IPS-18a (cell line): ENCODE results near the gene DEPDC5.
A peak's percentile ranks its signal among the peaks of the same experiment; 100 is the strongest.

Source experiments
- H3K27ac ChIP-seq: one replicate; pipeline ENCODE4 v1.5.1; 2013; ENCODE audit warnings: low read length
- H3K27me3 ChIP-seq: one replicate; pipeline ENCODE4 v1.6.1; 2013; ENCODE audit warnings: mild to moderate bottlenecking, low read length; ENCODE audit not compliant: control insufficient read depth, insufficient read depth
- H3K36me3 ChIP-seq: one replicate; pipeline ENCODE4 v1.6.1; 2013; ENCODE audit warnings: low read depth, low read length; ENCODE audit not compliant: control insufficient read depth
- H3K4me1 ChIP-seq: one replicate; pipeline ENCODE4 v1.6.1; 2013; ENCODE audit warnings: low read depth, low read length; ENCODE audit not compliant: control insufficient read depth
- H3K4me3 ChIP-seq: one replicate; pipeline ENCODE4 v1.5.1; 2013; ENCODE audit warnings: low read length
- H3K9ac ChIP-seq: one replicate; pipeline ENCODE4 v1.6.1; 2013; ENCODE audit warnings: mild to moderate bottlenecking, low read length, moderate library complexity
- H3K9me3 ChIP-seq: one replicate; pipeline ENCODE4 v1.6.1; 2013; ENCODE audit warnings: low read depth, low read length; ENCODE audit not compliant: control insufficient read depth

The DEPDC5 gene

DNA sequence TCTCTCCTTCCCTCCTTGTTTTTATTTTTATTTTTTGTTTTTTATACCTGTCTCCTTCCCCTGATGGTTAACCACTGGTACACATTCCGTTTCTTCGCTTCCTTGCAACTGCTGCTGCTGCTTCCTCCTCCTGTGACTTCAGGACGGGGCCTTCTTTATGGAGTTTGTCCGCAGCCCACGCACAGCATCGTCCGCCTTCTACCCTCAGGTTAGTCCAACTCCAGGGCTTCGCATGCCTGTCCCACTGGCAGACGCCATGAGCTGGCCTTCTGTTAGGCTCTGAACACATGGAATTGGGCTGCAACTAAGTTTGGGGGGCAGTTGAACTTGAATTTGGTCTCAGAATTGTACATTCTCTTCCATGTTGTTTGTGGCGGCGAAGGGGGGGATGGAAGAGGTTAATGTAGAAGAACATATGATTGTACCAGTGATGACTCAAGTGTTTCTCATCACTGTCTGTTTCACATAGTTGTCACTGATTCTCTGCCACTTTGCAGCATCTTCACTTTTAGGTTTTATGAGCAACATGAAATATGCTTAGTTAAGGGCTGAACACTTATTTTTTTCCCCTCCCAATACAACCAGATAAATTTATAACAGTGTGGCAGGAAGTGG is 107.5 kb downstream of the DEPDC5 start:
- H3K9me3 ChIP-seq, result no peaks in the 10 kb centered on the region
- H3K27ac ChIP-seq, result no peak overlapping the region
- no peaks in the 10 kb centered on the region for H3K27me3 ChIP-seq
- no peak overlapping the region for H3K4me3 ChIP-seq
- peaks cover 5% of the 10 kb centered on the region for H3K4me1 ChIP-seq
- no peak overlapping the region for H3K9ac ChIP-seq
- no peaks in the 10 kb centered on the region for H3K36me3 ChIP-seq

GRCh38 chr22:31866918-31867317 is 113.1 kb downstream of the DEPDC5 start:
- Histone ChIP-seq H3K27me3 (no peaks in the 10 kb centered on the region), H3K9me3 (no peaks in the 10 kb centered on the region), H3K9ac (no peak overlapping the region), H3K4me3 (no peak overlapping the region), H3K27ac (no peak overlapping the region), H3K4me1 (peaks cover 15% of the 10 kb centered on the region), H3K36me3 (peaks cover 5% of the 10 kb centered on the region)

DNA sequence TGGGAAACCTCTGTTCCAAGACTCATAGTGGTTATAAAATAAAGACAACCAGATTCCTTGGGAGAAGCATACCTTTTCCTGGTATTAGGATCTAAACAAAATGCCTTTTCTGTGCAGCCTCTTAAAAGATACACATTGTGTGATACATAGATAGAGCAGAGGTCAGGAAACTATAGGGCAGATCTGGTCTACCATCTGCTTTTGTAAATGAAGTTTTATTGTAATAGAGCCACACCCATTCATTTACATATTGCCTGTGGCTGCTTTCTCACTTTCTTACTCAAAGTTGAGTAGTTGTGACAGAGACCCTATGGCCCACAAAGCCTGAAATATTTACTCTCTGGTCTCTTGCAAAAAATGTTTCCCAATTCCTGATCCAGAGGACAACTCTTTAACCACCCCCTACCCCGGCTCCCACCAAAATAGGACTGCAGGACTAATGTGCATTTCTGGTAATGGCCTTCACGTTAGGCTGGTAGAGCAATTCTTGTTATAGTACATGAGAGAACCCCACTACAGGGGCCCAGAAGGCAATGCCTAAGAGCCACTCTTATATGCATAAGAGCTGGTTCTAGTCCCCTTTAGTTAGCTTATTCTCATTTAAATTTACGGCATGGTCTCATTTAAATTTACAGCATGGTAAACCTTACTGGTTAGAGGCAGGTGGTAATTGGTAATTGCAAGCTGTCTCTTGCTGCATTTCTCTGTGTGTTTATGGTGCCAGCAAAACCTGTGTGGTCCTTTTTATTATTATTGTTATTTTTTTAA is 113.8 kb downstream of the DEPDC5 start:
- H3K27ac ChIP-seq, result no peak overlapping the region
- peaks cover 15% of the 10 kb centered on the region for H3K4me1 ChIP-seq
- H3K9me3 ChIP-seq, result no peaks in the 10 kb centered on the region
- no peaks in the 10 kb centered on the region for H3K27me3 ChIP-seq
- H3K36me3 ChIP-seq, result peaks cover 5% of the 10 kb centered on the region
- H3K4me3 ChIP-seq, result peak overlapping the region; percentile 0
- H3K9ac ChIP-seq, result no peak overlapping the region

DNA sequence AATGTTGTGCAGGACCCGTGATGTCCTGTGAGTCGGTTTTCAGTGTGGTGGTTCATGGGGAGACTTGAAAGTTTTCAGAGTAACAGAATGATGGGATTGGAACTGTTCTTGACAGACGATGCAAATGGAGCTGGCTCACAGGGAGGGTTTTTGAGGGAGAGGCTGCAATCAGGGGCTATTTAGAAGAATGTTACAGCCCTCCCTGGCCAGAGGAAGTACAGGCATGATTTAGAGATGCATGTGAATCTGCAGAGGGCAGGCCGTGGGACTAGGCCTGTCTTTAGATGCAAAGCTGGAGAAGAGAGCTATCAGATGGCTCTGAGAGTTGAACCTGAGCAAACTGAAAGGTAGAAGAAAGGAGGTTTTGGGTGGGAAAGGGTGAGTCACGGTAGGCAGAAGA is 115.9 kb downstream of the DEPDC5 start:
- H3K4me1 ChIP-seq, result peaks cover 15% of the 10 kb centered on the region
- peaks cover 5% of the 10 kb centered on the region for H3K36me3 ChIP-seq
- H3K9ac ChIP-seq, result no peak overlapping the region
- H3K27ac ChIP-seq, result no peak overlapping the region
- H3K27me3 ChIP-seq, result no peaks in the 10 kb centered on the region
- H3K4me3 ChIP-seq, result no peak overlapping the region
- no peaks in the 10 kb centered on the region for H3K9me3 ChIP-seq

DNA sequence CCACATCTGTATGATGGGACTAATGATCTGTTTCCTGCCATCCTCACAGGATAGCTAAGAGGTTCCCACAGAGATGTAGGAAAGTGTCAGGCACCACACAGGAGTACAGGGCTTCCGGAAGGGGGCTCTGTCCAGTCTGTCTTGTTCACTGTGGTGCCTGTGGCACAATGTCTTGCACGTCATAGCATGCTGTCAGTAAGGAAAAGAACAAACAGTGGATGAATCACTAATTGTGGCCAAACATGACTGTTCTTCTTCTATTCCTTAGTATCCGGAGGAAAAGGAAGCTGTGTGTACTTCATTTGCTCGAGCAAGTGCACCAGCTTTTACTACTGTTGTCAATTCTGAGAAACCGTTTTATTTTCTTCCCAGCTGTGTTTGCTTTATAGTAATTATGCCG is 117.1 kb downstream of the DEPDC5 start:
- no peaks in the 10 kb centered on the region for H3K9me3 ChIP-seq
- peaks cover 15% of the 10 kb centered on the region for H3K4me1 ChIP-seq
- H3K36me3 ChIP-seq, result peaks cover 5% of the 10 kb centered on the region
- H3K9ac ChIP-seq, result no peak overlapping the region
- H3K27me3 ChIP-seq, result no peaks in the 10 kb centered on the region
- H3K27ac ChIP-seq, result no peak overlapping the region
- no peak overlapping the region for H3K4me3 ChIP-seq

DNA sequence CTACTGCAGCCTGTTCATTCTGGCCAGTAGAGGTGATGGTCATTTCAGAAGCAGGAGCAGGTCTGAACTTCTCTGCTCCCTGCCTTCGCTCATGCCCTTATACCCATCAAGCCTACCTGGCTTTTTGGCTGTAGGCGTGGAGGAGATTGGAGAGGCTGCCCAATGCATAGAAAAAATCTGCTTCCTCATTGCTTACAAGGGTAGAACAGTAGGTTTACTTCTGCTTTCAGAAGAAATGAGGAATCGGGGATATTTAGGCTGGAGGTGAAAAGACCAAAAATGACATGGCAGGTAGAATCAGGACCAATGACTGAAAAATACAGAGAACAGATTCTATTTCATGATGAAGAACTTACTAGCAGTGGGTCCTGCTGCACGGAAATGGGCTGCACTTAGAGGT is 117.7 kb downstream of the DEPDC5 start:
- H3K9me3 ChIP-seq, result no peaks in the 10 kb centered on the region
- no peak overlapping the region for H3K4me3 ChIP-seq
- H3K9ac ChIP-seq, result no peak overlapping the region

DNA sequence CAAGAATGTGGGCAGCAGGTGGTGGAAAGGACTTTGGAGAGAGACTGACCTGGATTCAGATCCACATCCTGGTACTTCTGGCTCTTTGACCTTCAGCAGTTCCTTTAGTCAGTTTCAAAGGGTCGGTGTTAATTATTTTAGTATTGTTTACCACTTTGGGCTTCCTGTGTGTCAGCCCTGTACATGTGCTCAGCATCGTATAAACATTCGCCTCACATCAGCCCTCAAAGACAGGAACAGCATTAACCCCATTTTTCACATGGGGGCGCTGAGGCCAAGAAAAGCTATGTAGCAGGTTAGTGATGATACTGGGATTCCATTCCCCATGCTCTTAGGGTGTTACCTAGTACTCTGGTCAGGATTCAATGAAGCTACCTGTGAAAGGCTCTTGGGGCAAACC is 118.4 kb downstream of the DEPDC5 start:
- peaks cover 9% of the 10 kb centered on the region for H3K36me3 ChIP-seq
- H3K4me3 ChIP-seq, result no peak overlapping the region
- no peak overlapping the region for H3K27ac ChIP-seq
- H3K27me3 ChIP-seq, result no peaks in the 10 kb centered on the region
- H3K9me3 ChIP-seq, result no peaks in the 10 kb centered on the region
- H3K4me1 ChIP-seq, result peaks cover 10% of the 10 kb centered on the region
- no peak overlapping the region for H3K9ac ChIP-seq

More for the DNA sequence above, 117.7 kb downstream of the DEPDC5 start:
- no peak overlapping the region for H3K27ac ChIP-seq
- peaks cover 15% of the 10 kb centered on the region for H3K4me1 ChIP-seq
- H3K27me3 ChIP-seq, result no peaks in the 10 kb centered on the region
- H3K36me3 ChIP-seq, result peaks cover 9% of the 10 kb centered on the region

- Histone ChIP-seq H3K9ac (no peak overlapping the region), H3K4me1 (no peaks in the 10 kb centered on the region), H3K36me3 (peaks cover 11% of the 10 kb centered on the region), H3K9me3 (no peaks in the 10 kb centered on the region), H3K4me3 (no peak overlapping the region), H3K27ac (no peak overlapping the region), H3K27me3 (no peaks in the 10 kb centered on the region)
Observed at GRCh38 chr22:31874821-31875220, 121.0 kb downstream of the DEPDC5 start.

DNA sequence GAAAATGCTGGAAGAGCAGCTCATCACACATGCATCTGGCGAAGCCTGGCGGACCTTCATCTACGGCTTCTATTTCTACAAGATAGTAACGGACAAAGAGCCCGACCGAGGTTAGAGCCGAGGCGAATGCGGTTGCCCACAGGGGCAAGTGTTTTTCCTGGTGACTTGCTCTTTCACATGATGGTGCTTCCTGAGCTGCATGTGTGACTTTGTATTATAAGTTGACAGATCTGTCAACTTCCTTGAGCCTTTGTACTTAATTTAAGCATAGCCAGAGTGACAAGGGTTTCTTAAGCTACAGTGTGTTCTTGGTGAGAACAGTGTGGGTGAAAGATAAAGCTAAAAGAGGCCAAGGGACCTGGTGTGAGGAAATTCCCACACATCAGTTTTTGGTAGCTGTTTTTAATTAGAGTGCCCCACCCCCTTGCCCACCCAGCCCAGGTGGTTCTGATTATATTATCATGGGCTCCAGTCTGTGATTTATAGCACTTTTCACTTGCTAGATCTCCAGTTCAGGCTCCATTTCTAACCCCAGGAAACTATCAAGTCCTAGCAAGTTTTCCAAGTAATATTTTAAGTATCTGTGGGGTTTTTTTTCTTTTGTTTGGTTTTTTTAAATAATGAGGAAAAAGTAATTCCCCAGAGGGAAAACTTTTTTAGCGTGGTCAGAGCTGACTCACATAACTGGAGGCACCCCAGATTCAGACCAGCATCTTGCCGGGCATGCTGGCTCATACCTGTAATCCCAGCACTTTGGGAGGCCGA is 122.5 kb downstream of the DEPDC5 start:
- no peak overlapping the region for H3K4me3 ChIP-seq
- no peak overlapping the region for H3K9ac ChIP-seq
- no peaks in the 10 kb centered on the region for H3K27me3 ChIP-seq
- H3K4me1 ChIP-seq, result no peaks in the 10 kb centered on the region
- no peak overlapping the region for H3K27ac ChIP-seq
- H3K36me3 ChIP-seq, result peaks cover 12% of the 10 kb centered on the region
- H3K9me3 ChIP-seq, result no peaks in the 10 kb centered on the region

DNA sequence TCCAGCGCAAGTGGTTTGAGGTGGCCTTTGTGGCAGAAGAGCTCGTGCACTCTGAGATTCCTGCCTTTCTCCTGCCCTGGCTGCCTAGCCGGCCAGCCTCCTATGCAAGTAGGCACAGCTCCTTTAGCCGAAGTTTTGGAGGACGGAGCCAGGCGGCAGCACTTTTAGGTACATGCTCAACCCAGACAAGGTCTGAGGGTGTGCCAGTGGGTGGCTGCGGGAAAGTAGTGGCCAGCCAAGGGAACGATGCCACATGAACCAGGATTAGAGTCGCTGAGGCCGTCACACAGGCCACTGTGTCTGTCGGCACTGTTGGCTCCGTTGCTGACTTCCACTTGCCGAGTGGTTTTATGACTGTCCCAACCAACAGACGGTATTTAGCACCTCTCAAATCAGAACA is 125.8 kb downstream of the DEPDC5 start:
- peaks cover 12% of the 10 kb centered on the region for H3K36me3 ChIP-seq
- no peak overlapping the region for H3K9ac ChIP-seq
- H3K4me1 ChIP-seq, result no peaks in the 10 kb centered on the region

DNA sequence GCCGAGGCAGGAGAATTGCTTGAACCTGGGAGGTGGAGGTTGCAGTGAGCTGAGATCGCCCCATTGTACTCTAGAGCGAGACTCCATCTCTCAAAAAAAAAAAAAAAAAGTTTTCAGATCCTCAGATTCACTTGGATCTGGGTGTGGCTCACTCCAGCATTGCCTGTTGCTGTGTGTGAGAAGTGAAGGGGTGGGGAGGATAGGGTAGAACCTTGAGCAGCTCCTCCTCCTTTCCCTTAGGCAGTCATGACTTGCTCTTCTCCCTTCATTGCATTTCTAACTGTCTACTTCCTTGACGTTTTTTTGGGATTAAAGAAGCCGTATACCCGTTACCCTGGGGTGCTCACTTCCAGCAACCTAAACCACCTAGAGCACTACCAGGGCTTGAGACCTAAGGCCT is 127.4 kb downstream of the DEPDC5 start:
- Histone ChIP-seq H3K27me3 (no peaks in the 10 kb centered on the region), H3K4me1 (no peaks in the 10 kb centered on the region), H3K27ac (no peak overlapping the region), H3K9ac (no peak overlapping the region), H3K9me3 (no peaks in the 10 kb centered on the region), H3K36me3 (peaks cover 9% of the 10 kb centered on the region), H3K4me3 (no peak overlapping the region)

More for the DNA sequence above, 125.8 kb downstream of the DEPDC5 start:
- no peak overlapping the region for H3K27ac ChIP-seq
- no peaks in the 10 kb centered on the region for H3K9me3 ChIP-seq
- H3K27me3 ChIP-seq, result no peaks in the 10 kb centered on the region
- no peak overlapping the region for H3K4me3 ChIP-seq
